ENCODE measurements around the gene LHPP.

GRCh38 chr10:124607693-124608092, 146.1 kb downstream of the LHPP start:
- TF ChIP-seq CTCF (IDR thresholded peaks at IDR 0.05) (no peak), POLR2A (IDR thresholded peaks at IDR 0.05) (no peak)
